ENCODE results near the gene STAB2.

STAB2 gene

GRCh38 chr12:103586791-103587370, at the start of gene STAB2:
Gene STAB2 (plus strand): TSS chr12:103587273. CDS start chr12:103587477, 204 bp downstream.
- no peak for DNase-seq (ENCODE audit: low read depth)

- DNase-seq (ENCODE audit: low read depth): no peak
Measured at GRCh38 chr12:103538397-103538796, 48.7 kb upstream of the STAB2 start.

- no peak for DNase-seq (ENCODE audit: low read depth)
Measured at GRCh38 chr12:103540319-103540718, 46.8 kb upstream of the STAB2 start.

GRCh38 chr12:103542078-103542477, 45.0 kb upstream of the STAB2 start:
- DNase-seq (ENCODE audit: low read depth): no peak

GRCh38 chr12:103546959-103547358, 40.1 kb upstream of the STAB2 start:
- no peak for DNase-seq (ENCODE audit: low read depth)

- DNase-seq (ENCODE audit: low read depth): no peak
Measured at GRCh38 chr12:103547376-103547775, 39.7 kb upstream of the STAB2 start.

- no peak for DNase-seq (ENCODE audit: low read depth)
Measured at GRCh38 chr12:103547929-103548328, 39.1 kb upstream of the STAB2 start.

- DNase-seq (ENCODE audit: low read depth): peak; percentile 24
Measured at GRCh38 chr12:103548622-103549601, 38.2 kb upstream of the STAB2 start.

GRCh38 chr12:103556890-103557627, 30.0 kb upstream of the STAB2 start:
- no peak for DNase-seq (ENCODE audit: low read depth)

GRCh38 chr12:103557628-103558010, 29.5 kb upstream of the STAB2 start:
- no peak for DNase-seq (ENCODE audit: low read depth)

GRCh38 chr12:103558879-103559278, 28.2 kb upstream of the STAB2 start:
- no peak for DNase-seq (ENCODE audit: low read depth)

- no peak for DNase-seq (ENCODE audit: low read depth)
Measured at GRCh38 chr12:103560604-103561101, 26.4 kb upstream of the STAB2 start.

- no peak for DNase-seq (ENCODE audit: low read depth)
Measured at GRCh38 chr12:103561174-103561573, 25.9 kb upstream of the STAB2 start.

GRCh38 chr12:103566398-103566797, 20.7 kb upstream of the STAB2 start:
- DNase-seq (ENCODE audit: low read depth): no peak

GRCh38 chr12:103569278-103569677, 17.8 kb upstream of the STAB2 start:
- DNase-seq (ENCODE audit: low read depth): no peak

GRCh38 chr12:103571286-103571685, 15.8 kb upstream of the STAB2 start:
- no peak for DNase-seq (ENCODE audit: low read depth)

- DNase-seq (ENCODE audit: low read depth): no peak
Measured at GRCh38 chr12:103572312-103573045, 14.6 kb upstream of the STAB2 start.

GRCh38 chr12:103573185-103573584, 13.9 kb upstream of the STAB2 start:
- DNase-seq (ENCODE audit: low read depth): no peak

GRCh38 chr12:103578926-103579325, 8.1 kb upstream of the STAB2 start:
- no peak for DNase-seq (ENCODE audit: low read depth)

- no peak for DNase-seq (ENCODE audit: low read depth)
Measured at GRCh38 chr12:103580026-103580425, 7.0 kb upstream of the STAB2 start.

GRCh38 chr12:103583008-103583407, 4.1 kb upstream of the STAB2 start:
- DNase-seq (ENCODE audit: low read depth): no peak

- DNase-seq (ENCODE audit: low read depth): no peak
Measured at GRCh38 chr12:103586132-103586531, 941 bp upstream of the STAB2 start.
